Chondrocyte (in vitro differentiated cells): ENCODE results near the gene IGFN1. TPM values are rescaled to one million over a fixed set of nuclear protein-coding genes. Genes with fewer than 3 reads are reported as not detected.

Experiments
- DNase-seq: peaks from one replicate; pipeline ENCODE4 v3.0.0; 2021; ENCODE audit warnings: mixed read lengths, low spot score
- H3K27ac Mint-ChIP-seq: one replicate; pipeline ENCODE4 v1.8.0; 2021; ENCODE audit warnings: mild to moderate bottlenecking, moderate library complexity, mixed read lengths; ENCODE audit not compliant: unreplicated experiment
- H3K27me3 Mint-ChIP-seq: 2 replicates; pipeline ENCODE4 v1.8.0; 2021; ENCODE audit warnings: low read depth, mixed read lengths
- H3K36me3 Mint-ChIP-seq: 2 replicates; pipeline ENCODE4 v1.8.0; 2021; ENCODE audit warnings: low read depth, mixed read lengths
- H3K4me1 Mint-ChIP-seq: 2 replicates; pipeline ENCODE4 v1.8.0; 2021; ENCODE audit warnings: low read depth, mild to moderate bottlenecking, mixed read lengths
- H3K4me3 Mint-ChIP-seq: one replicate; pipeline ENCODE4 v1.8.0; 2021; ENCODE audit warnings: mild to moderate bottlenecking, moderate library complexity, mixed read lengths; ENCODE audit not compliant: unreplicated experiment
- H3K9me3 Mint-ChIP-seq: 2 replicates; pipeline ENCODE4 v1.8.0; 2021; ENCODE audit warnings: low read depth, mixed read lengths
- CTCF ChIP-seq: fragments of 200-600 bp; sonication (generic); IDR thresholded peaks from 2 replicates; pipeline ENCODE4 v1.5.0; 2021; ENCODE audit warnings: antibody characterized with exemption, mild to moderate bottlenecking, moderate library complexity
- total RNA-seq: library from RNA; stranded (reverse); gene quantifications from 3 replicates; pipeline ENCODE4 v1.2.1, GENCODE V29; 2021

Gene IGFN1
- total RNA-seq, 1 donor from 2014 or later, result 1.9 TPM

DNA sequence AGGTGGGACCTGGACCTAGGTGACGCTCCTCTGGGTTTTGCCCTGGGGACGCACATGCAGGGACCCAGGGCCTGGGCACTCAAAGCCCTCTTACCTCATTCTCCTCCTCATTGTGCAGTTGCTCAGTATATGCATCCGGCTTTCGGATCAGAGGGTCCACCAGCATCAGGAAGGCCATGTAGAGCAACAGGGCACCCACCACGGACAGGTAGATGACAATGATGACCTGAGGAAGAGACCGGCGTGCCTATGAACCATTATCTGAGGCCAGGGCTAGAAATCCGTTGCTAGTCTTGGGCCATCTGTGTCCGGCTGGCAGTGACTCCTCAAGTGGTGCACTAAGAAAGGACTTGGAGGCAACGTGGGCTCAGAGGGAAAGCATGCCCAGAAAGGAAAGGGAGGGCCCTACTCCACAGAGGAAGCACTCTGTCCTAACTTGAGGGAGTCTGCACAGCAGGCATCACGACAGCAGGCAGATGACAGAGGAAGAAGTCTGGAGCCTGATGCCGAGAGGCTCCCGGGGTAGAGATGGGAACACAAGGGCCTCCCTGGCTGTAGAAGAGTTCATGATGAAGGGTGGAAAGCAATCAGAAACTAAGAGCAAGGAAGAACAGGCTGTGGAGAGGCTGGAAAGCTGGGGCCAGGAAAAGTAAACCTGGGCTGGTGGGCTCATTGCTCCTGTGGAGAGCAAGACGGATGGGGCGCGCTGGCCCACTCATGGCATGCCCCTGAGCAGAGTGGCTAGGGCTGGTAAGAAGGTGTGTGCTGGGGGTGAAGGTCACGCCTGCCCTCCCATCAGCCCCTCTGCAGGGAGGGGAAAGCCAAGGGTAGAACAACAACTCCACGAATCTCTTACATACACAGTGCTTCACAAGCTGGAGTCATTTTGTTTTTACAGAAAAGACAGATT, 46.6 kb upstream of the IGFN1 start:
- TF ChIP-seq CTCF, result no peak
- no peaks in the 10 kb centered on the region for H3K9me3 Mint-ChIP-seq

GRCh38 chr1:201144701-201145100, 45.9 kb upstream of the IGFN1 start:
- peak; percentile 34 for DNase-seq
- H3K9me3 Mint-ChIP-seq, result no peaks in the 10 kb centered on the region
- H3K36me3 Mint-ChIP-seq, result peaks cover 37% of the 10 kb centered on the region
- no peak overlapping the region for H3K4me3 Mint-ChIP-seq
- H3K27ac Mint-ChIP-seq, result no peak overlapping the region
- H3K4me1 Mint-ChIP-seq, result no peaks in the 10 kb centered on the region
- no peak for TF ChIP-seq CTCF
- no peaks in the 10 kb centered on the region for H3K27me3 Mint-ChIP-seq

More for the DNA sequence above, 46.6 kb upstream of the IGFN1 start:
- peaks cover 34% of the 10 kb centered on the region for H3K36me3 Mint-ChIP-seq
- no peak overlapping the region for H3K27ac Mint-ChIP-seq
- peak; percentile 58 for DNase-seq
- H3K4me1 Mint-ChIP-seq, result peaks cover 7% of the 10 kb centered on the region
- H3K4me3 Mint-ChIP-seq, result no peak overlapping the region
- no peaks in the 10 kb centered on the region for H3K27me3 Mint-ChIP-seq

DNA sequence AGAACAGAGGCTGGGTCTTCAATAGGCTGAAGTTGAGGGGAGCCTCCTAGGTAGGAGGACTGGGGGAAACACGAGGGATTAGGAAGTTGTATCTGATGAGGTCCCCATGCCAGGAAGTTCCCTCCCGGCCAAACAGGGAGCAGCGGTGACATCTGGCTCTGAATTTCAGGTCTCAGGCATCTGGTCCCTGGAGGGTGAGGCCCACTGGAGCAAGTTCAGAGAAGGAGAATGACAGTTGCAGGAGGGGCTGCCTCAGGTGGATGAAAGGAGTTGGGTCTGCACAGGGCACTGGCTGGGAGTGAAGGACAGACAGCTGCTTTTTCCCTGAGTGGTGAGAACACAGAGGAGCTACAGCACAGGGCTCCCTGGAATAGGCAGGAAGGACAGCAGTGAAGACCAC, 45.5 kb upstream of the IGFN1 start:
- no peak overlapping the region for H3K27ac Mint-ChIP-seq
- H3K36me3 Mint-ChIP-seq, result peaks cover 37% of the 10 kb centered on the region
- DNase-seq, result peak; percentile 52
- no peaks in the 10 kb centered on the region for H3K4me1 Mint-ChIP-seq
- H3K9me3 Mint-ChIP-seq, result no peaks in the 10 kb centered on the region
- no peaks in the 10 kb centered on the region for H3K27me3 Mint-ChIP-seq
- no peak for TF ChIP-seq CTCF
- H3K4me3 Mint-ChIP-seq, result no peak overlapping the region

- Mint-ChIP-seq H3K9me3 (no peaks in the 10 kb centered on the region), H3K27me3 (no peaks in the 10 kb centered on the region), H3K36me3 (peaks cover 38% of the 10 kb centered on the region), H3K4me3 (no peak overlapping the region), H3K27ac (no peak overlapping the region), H3K4me1 (no peaks in the 10 kb centered on the region)
- DNase-seq, result peak; percentile 46
- TF ChIP-seq CTCF, result no peak
These were observed 44.8 kb upstream of the IGFN1 start for GRCh38 chr1:201145816-201146215.

DNA sequence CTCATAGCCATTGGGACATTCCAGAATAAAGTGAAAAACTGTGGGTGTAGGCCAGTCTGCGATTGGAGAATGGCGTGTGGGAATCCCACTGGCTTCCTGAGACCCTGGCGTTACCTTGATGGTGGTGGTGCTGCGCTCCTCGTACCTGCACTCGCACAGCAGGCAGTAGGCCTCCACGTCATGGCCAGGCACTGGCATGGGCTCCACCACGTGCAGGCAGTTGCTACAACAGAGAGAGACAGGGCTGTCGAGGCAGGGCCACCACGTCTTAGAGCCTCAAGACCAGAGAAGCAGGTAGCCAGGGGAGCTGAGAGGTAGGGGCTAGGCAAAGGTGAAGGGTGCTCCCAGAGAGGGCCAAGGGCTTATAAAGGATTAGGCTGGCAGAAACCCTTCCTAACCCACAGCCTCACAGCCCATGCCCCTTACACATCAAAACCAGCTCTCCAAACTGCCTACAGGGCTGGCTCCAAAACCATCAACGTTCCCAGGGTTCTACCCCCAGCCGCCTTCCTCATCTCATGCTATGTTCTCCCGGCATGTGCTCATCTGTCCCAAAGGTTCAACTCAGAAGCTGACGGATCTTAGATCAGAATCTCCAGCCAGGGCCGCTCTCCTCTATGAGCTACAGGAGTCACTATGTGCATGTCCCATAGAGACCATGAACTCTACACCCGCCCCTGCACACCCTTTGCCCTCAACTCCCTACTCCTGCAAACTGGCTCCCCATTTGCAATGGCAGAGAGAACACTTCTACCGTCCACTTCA, 43.8 kb upstream of the IGFN1 start:
- H3K36me3 Mint-ChIP-seq, result peaks cover 41% of the 10 kb centered on the region
- no peak for TF ChIP-seq CTCF
- no peaks in the 10 kb centered on the region for H3K4me1 Mint-ChIP-seq
- H3K9me3 Mint-ChIP-seq, result no peaks in the 10 kb centered on the region
- H3K4me3 Mint-ChIP-seq, result no peak overlapping the region
- DNase-seq, result peak; percentile 71
- no peaks in the 10 kb centered on the region for H3K27me3 Mint-ChIP-seq
- H3K27ac Mint-ChIP-seq, result no peak overlapping the region
